MV-4-11 (cell line): ENCODE data around the gene ABHD1.
A peak's percentile ranks its signal among the peaks of the same experiment; 100 is the strongest.
"Not testable (repeated sequence)": the region's sequence is repeated elsewhere in the genome, so short reads cannot be mapped to it uniquely, and the experiment has no call there.

Source experiments
- DNase-seq: peaks from one replicate; lab custom pipeline; 2025; lab: John Stamatoyannopoulos, UW

ABHD1 gene

DNA sequence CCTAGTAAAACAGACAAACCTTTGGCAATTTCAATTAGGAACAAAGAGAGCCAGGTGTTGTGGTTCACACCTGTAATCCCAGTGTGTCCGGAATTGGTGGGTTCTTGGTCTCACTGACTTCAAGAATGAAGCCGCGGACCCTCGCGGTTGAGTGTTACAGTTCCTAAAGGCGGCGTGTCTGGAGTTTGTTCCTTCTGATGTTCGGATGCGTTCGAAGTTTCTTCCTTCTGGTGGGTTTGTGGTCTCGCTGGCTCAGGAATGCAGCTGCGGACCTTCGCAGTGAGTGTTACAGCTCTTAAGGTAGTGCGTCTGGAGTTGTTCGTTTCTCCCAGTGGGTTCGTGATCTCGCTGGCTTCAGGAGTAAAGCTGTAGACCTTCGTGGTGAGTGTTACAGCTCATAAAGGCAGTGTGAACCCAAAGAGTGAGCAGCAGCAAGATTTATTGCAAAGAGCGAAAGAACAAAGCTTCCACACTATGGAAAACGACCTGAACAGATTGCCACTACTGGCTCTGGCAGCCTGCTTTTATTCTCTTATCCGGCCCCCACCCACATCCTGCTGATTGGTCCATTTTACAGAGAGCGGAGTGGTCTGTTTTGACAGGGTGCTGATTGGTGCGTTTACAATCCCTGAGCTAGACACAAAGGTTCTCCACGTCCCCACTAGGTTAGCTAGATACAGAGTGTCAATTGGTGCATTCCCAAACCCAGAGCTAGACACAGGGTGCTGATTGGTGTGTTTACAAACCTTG lies 12.8 kb upstream of the ABHD1 start:
- not testable (repeated sequence) for DNase-seq

DNA sequence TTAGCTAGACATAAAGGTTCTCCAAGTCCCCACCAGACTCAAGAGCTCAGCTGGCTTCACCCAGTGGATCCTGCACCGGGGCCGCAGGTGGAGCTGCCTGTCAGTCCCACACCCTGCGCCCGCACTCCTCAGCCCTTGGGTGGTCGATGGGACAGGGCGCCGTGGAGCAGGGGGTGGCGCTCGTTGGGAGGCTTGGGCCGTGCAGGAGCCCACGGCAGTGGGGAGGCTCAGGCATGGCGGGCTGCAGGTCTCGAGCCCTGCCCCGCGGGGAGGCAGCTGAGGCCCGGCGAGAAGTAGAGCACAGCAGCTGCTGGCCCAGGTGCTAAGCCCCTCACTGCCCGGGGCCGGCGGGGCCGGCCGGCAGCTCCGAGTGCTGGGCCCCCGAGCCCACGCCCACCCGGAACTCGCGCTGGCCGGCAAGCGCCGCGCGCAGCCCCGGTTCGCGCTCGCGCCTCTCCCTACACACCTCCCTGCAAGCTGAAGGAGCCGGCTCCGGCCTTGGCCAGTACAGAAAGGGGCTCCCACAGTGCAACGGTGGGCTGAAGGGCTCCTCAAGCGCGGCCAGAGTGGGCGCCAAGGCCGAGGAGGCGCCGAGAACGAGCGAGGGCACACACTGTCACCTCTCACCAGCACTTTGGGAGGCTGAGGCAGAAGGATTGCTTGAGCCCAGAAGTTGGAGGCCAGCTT lies 12.1 kb upstream of the ABHD1 start:
- not testable (repeated sequence) for DNase-seq

DNA sequence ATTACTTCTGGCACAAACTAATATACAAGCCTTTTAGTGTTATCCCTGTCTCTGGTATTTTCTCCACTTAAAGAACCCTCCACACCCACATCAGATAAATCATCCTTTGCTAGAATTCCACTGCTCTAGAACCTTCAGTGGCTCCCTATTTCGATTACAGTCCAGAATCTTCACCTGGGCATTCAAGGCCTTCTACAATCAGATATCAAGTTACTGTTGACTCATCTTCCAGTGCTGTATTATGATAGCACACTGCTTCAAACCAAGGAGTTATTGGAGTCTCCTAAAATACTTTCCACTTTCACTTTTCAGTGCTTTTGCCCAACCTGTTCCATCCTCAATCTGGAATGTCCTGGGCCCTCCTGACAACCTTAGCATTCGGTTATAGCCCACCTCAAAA lies 8.1 kb upstream of the ABHD1 start:
- DNase-seq: no peak

DNA sequence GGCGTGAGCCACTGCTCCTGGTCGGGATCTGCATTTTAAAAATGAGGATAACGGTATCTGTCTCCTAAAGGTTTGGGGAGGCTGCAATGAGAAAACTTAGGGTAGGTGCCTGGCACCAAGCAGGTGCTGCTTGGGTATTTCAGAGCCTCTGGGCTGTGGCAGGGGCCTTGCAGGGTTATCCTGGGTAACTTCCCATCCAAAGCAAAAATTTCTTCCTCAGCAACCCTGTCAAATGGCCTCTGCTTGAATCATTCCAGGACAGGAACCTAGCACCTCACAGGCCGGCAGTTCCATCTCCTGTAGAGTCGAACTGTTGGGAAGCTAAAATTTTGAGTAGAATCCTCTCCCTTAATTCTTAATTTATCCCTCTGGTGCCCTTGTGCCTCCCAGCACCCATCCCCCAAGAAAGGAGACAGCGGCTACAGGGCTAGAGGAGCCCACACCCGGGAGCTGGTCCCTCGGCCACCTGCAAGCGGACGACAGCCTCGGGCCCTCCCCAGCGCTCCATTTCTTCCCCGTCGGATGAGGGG lies 5.6 kb upstream of the ABHD1 start:
- DNase-seq: no peak

DNA sequence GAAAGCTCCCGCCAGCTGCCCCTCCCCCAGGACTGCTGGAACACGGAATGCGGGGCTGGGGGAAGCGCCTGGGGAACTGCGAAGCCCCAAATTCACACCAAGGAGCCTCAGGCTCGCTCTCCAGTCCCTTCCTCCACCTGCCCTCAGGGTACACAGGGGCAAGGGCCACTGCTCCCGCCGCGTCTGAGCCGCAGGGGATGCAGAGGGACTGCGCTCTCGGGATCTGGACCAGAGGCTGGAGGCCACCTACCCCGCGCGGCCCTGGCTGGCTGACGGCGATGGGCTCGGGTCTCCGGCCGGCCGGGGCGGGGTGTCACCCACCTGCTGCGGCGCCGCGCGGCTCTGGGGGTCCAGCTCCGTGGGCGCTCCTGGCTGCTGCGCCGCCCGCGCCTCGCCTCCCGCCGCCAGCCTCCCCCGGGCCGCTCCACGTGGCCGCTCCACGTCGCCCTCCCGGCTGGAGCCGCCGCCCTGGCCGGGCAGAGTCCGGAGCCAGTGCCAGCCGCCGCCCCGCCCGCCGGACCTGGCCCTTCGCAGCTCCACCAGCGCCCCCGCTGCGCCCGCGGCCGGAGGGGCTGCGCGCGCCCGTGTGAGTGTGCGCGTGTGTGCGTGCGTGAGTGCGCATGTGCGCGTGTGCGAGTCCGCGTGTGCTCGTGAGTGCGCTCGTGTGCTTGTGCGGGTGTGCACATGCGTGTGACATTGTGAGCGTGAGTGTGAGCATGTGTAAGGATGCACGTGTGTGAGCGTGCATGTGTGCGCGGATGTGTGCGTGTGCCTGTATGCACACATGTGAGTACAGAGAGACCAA lies 4.9 kb upstream of the ABHD1 start, which contains the start of gene CGREF1:
Gene CGREF1 (minus strand): TSS at position 604 of the 805 bp plus-strand sequence. CDS start 14,762 bp downstream, outside the sequence.
- peak; percentile 45 for DNase-seq

DNA sequence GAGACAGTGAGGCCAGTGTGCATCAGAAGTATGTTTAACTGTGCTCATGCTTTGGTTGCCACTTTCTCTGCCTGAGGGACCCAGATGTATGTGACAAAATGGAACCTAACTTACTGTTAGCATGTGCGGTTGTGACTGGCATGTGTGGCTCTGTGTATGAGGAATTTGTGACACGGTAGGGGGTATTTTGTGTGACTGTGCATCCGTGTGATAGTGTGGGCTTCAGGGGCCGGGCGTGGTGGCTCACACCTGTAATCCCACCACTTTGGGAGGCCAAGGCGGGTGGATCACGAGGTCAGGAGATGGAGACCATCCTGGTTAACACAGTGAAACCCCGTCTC lies 4.3 kb upstream of the ABHD1 start:
- DNase-seq: not testable (repeated sequence)

DNA sequence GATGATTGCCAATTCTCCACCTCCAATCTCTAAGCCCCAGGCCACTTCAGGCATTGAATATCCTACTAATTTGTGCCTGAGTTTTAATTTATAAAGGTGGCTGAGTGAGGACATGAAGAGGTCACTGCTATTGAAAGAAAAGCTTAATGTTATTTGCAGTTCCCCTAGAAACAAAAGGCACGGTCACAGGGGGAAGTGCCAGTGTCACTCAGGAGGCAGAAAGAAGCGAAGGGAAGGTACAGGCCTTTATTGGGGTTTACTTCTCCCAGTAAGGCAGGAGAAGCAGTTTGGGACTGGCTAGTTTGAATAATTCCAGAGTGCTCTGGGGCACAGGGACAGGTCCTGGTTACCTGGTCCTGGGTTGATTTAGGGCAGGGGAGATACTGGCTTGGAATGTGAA lies 1.7 kb upstream of the ABHD1 start:
- DNase-seq: peak; percentile 22

DNA sequence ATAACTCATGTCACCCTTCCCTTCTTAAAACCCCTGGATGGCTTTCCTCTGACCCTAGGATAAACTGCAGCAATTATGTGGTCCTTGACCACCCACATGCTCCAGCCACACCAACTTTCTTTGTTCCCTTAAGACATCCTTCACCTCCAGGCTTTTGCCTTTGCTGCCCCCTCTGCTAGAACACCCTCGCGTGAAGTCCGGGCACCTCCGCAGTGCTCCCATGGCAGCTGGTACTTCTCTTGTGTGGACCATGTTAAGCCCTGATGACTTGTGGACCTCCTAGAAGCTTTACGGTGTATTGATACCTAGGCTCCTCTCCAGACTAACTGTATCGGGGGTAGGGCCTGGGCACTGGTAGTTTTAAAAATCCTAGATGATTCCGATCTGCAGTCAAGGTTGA lies 824 bp upstream of the ABHD1 start:
- DNase-seq: no peak

DNA sequence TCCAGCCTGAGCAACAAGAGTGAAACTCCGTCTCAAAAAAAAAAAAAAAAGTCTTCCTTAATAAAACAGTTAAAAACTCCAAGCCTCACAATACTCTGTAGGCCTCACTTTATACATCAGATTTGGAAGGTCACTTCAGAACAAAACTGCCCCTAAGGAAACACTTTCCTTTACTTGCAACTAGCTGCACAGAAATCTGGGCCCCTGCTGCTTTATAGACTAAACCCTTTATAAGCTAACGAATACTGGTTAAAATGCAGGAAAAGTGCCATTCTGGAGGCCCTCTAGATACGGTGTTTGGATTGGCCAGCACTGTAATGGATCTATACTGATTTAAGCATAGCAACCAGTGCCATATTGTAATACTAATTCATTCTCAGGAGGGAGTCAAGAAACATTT lies 1.5 kb downstream of the ABHD1 start:
- DNase-seq: no peak

DNA sequence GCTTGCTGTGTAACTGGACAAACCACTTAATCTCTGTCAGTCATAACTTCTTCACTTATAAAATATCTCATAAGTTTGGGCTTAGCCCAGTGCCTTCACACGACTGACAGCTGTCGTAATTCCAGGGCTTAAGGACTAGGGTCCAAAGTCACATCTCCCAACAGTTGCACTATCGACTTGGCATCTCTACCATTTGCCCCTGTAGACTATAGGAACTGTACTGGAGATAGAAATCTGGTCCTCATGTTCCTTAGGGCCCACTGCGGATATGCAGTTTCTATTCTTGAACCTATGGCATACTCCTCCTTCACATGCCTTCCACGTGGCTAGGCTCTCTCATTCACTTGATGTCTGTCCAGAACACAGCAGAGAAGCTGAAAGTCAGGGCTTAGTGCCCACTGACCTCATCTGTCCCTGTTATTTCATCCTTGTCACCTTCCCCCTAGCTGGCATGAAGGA lies 2.7 kb downstream of the ABHD1 start:
- no peak for DNase-seq

DNA sequence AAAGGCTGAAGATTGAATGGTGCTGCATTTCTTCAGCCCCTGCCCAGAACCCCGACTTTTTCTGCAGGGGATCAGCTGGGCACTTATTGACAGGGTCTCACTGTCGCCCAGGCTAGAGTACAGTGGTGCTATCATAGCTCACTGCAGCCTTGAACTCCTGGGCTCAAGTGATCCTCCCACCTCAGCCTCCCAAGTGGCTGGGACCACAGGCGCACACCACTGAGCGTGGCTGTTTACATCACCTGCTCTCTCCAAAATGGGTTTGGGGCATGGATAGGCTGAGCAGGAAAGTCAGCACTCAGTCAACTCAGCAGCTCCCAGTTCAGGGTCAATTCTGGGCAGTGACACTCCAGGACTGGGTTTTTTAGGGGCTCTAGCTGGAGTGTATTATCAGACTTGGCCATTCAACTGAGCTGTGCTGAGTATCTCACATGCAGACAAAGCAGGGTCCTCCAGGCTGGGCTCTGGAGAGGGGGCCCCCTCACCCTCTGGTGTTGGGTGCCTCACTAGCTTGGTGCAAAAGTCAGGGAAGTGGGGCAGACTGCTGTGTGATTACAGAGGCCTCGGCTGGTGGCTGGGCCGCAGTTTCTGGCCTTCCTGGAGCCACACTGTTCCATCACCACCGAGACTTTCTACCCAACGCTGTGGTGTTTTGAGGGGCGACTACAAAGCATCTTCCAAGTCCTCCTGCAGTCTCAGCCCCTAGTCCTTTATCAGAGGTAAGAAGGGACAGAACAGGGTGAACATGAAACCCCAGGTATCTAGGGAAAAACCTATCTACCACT lies 4.5 kb downstream of the ABHD1 start:
- DNase-seq: no peak

DNA sequence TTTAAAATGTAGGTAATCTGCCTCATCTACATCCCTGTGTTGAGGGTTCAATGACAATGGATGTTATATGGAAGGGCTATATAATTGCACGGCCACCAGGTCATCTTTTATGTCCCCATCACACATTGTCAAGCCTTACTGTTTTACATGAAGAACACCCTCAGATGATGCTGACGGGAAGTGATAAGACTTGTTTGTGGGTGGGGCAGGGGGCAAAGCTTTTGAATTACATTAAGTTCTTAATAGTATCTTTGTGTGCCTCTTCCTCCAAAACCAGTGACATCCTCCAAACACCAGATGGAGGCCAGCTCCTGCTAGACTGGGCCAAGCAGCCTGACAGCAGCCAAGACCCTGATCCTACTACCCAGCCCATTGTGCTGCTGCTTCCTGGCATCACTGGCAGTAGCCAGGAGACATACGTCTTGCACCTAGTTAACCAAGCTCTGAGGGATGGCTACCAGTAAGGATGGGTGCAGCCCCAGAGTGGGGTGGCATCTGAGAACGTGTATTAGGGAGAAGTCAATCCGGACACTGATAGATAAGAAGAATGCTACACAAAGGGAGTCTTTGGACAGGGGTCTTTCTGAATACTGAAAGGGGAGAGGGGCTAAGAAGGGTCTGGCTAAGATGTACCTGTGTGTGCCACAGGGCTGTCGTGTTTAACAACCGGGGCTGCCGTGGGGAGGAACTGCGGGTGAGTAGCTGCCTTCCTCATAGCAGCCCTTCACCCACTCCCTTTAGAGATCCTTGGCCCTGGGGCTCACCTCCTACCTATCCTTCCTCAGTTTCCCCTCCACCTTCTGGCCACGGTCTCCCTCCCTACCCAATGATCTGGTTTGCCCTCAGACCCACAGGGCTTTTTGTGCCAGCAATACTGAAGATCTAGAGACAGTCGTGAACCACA lies 5.3 kb downstream of the ABHD1 start:
- no peak for DNase-seq

DNA sequence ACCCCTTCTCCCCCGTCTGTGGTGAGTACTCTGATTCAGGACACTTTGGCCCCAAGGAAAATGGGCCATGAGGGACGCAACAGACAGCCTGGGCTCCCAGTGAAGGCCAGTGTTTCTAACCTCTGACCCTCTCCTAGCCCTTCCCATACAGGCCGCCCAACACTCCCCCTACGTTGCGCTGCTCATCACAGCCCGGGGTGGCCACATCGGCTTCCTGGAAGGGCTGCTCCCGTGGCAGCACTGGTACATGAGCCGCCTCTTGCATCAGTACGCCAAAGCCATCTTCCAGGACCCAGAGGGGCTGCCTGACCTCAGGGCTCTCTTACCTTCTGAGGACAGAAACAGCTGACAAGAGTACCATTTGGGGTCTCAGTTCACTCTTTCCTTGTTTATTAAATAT lies 6.8 kb downstream of the ABHD1 start:
- no peak for DNase-seq

DNA sequence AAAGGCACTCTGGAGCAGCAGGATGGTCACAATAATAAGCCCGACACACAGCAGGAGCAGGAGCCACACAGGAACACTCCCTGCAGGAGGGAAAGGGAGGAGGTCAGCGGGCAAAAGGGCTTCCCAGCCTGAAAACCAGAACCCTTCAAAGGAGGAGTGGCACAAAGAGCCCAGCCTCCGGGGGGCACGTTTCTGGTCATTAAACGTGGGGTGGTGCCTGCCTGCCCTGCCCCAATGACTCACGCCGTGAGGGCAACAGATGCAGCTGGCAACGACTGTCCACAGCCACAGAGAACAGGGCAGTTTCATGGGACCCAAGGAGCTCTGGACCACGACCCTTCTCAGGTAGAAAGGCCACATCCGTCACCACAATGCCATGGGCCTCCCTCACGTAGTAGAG lies 7.8 kb downstream of the ABHD1 start:
- no peak for DNase-seq

DNA sequence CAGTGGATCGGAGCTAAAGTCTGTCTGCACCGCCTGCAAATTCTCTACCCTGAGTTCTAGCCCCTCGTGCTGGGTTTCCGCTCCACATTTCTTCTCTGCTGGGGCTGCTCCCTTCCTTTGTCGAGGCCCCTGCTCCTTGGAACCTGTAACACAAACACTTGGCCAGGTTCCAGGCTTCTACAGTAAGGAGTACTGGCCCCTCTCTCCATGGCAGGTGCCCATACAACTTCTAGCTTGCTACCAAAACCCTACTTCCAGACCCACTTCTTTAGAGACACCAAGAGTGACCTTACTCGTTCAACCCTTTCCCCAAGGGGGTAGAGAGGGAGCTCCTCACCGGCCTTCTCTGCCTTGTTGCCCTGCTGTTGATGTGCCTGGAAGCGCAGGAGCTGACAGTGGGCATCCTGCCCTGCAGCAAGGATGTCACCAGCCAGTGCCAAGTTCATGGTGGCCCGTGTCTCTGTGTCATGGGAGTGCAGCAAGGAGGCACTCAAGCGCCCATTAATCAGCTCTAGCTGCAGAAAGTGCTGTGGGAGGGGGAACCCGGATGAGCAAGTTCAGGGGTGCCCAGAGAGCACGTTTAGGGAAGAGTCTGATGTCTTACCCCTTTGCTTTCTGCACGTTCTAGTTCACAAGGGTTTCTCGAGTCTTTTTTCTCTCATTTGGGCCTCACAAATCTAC lies 9.7 kb downstream of the ABHD1 start:
- DNase-seq: no peak

DNA sequence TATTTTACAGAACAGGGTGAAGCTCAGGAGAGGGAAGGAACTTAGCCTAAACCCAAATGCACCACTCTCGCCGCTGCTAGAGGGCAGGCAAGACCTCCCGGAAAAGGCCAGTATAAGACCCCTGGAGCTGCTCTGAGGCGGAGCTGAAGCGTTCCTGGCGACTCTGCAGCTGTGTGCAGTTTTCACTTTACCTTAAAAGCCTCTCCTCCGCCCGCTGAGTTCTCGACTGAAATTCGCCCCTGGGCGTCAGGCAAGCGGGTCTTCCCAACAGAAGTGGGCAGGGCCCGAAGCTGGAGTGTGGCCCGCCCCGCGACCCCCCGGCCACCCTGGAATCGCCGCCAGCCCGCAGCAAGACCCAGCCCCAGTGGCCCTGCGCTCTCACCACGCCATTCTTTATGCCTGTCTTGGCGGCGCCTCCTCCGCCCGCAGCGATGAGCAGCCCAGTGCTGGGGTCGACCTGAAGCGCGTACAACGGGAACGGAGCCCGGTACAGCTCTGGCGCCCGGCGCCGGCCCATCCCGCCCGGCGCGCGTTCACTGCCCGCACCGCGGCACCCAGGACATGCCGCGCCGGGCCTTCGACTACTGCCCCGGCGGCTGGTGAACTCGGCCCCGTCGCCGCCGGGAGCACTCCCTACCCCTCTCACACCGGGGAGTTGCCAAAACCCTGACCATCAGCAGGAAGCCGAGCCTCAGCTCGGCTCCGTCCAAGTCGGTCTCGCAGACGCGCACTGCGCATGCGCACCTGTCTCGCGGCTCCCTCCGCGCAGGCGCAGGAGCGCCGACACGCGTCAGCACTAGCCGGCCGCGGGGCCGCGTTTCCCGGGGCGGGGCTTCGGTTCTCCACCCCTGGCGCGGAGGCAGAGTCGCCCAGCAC lies 10.5 kb downstream of the ABHD1 start, which contains the start of gene PREB:
Gene PREB (minus strand): TSS at position 732 of the 876 bp plus-strand sequence. CDS start 215 bp downstream, at position 517.
- DNase-seq: peak; percentile 95

DNA sequence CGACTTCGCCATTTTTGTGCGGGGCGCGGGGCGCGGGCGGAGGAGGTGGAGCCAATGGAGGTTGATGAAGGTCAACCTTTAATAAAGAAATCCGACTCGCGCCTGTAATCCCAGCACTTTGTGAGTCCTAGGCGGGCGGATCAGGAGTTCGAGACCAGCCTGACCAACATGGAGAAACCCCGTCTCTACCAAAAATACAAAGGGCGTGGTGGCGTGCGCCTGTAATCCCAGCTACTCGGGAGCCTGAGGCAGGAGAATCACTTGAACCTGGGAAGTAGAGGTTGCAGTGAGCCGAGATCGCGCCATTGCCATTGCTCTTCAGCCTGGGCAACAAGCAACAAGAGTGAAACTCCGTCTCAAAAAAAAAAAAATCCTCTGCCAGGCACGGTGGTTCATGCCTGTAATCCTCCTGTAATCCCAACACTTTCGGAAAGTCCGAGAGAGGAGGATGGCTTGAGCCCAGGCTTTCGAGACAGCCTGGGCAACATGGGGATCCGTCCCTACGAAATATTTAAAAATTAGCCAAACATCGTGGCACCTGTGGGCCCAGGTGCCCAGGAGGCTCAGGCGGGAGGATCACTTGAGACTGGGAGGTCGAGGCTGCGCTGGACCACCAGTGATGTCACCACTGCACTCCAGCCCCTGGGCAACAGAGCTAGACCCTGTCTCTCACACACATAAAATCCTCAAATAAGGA lies 11.3 kb downstream of the ABHD1 start:
- no peak for DNase-seq

DNA sequence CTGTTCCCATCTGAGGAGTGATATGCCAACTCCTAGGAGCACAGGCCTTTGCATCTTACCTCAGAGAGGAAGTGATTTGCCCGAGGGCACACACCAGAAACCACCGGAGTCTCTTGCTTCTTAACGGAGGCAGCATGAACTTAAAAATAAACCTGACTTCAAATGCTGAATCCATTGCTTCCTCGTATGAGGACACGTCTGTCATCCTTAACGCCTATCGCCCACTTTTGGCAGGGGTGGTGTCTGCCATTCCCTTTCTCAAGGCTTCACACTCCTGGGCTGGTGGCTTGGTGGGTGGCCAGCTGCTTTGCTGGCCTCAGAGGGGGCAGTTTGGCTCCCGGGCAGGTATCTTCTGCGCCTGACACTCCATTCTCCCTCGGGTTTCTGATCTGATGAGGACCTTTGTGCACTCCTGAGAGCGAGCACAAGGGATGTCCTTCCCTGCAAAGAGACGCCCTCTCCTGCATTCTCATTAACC lies 11.9 kb downstream of the ABHD1 start:
- peak; percentile 86 for DNase-seq
